GM18519 (cell line): Measurements from ENCODE around the gene DLGAP4.
"Not testable (repeated sequence)": the region's sequence is repeated elsewhere in the genome, so short reads cannot be mapped to it uniquely, and the experiment has no call there.

ENCODE experiments used
- ATAC-seq: cut with Tn5 transposase; IDR thresholded peaks from one replicate; pipeline ENCODE4 v1.9.1; 2021; ENCODE audit warnings: mild to moderate bottlenecking, moderate library complexity; ENCODE audit not compliant: unreplicated experiment, low FRiP score

Gene DLGAP4

GRCh38 chr20:36544134-36545018 is 238.2 kb downstream of the DLGAP4 start:
- no peak for ATAC-seq

- no peak for ATAC-seq
Observed at GRCh38 chr20:36546111-36546736, 240.1 kb downstream of the DLGAP4 start.

GRCh38 chr20:36547186-36548005 is 241.3 kb downstream of the DLGAP4 start:
- no peak for ATAC-seq

- no peak for ATAC-seq
Observed at GRCh38 chr20:36548006-36548315, 241.8 kb downstream of the DLGAP4 start.

GRCh38 chr20:36548704-36549627 is 242.8 kb downstream of the DLGAP4 start:
- no peak for ATAC-seq

- no peak for ATAC-seq
Observed at GRCh38 chr20:36549628-36549941, 243.4 kb downstream of the DLGAP4 start.

GRCh38 chr20:36549942-36550789 is 244.0 kb downstream of the DLGAP4 start:
- ATAC-seq = no peak

- ATAC-seq = no peak
Observed at GRCh38 chr20:36550790-36551299, 244.7 kb downstream of the DLGAP4 start.

- ATAC-seq = no peak
Observed at GRCh38 chr20:36555248-36555647, 249.1 kb downstream of the DLGAP4 start.

GRCh38 chr20:36562724-36563123 is 256.6 kb downstream of the DLGAP4 start:
- ATAC-seq = no peak

GRCh38 chr20:36563374-36563773 is 257.2 kb downstream of the DLGAP4 start:
- ATAC-seq = no peak

GRCh38 chr20:36564078-36564725 is 258.1 kb downstream of the DLGAP4 start:
- ATAC-seq = not testable (repeated sequence)

- ATAC-seq = not testable (repeated sequence)
Observed at GRCh38 chr20:36564726-36565121, 258.6 kb downstream of the DLGAP4 start.

GRCh38 chr20:36565520-36565919 is 259.4 kb downstream of the DLGAP4 start:
- ATAC-seq = no peak

GRCh38 chr20:36569847-36570429 is 263.8 kb downstream of the DLGAP4 start:
- no peak for ATAC-seq

GRCh38 chr20:36571564-36572504 is 265.7 kb downstream of the DLGAP4 start:
- no peak for ATAC-seq

- no peak for ATAC-seq
Observed at GRCh38 chr20:36572701-36573102, 266.6 kb downstream of the DLGAP4 start.
